Measurements from ENCODE around the gene GIGYF1. TPM values are rescaled to one million over a fixed set of nuclear protein-coding genes. Genes with fewer than 3 reads are reported as not detected.

The GIGYF1 gene
- total and polyA plus RNA-seq, 7 donors = 3.5 to 47.1 (median 26.5) TPM

DNA sequence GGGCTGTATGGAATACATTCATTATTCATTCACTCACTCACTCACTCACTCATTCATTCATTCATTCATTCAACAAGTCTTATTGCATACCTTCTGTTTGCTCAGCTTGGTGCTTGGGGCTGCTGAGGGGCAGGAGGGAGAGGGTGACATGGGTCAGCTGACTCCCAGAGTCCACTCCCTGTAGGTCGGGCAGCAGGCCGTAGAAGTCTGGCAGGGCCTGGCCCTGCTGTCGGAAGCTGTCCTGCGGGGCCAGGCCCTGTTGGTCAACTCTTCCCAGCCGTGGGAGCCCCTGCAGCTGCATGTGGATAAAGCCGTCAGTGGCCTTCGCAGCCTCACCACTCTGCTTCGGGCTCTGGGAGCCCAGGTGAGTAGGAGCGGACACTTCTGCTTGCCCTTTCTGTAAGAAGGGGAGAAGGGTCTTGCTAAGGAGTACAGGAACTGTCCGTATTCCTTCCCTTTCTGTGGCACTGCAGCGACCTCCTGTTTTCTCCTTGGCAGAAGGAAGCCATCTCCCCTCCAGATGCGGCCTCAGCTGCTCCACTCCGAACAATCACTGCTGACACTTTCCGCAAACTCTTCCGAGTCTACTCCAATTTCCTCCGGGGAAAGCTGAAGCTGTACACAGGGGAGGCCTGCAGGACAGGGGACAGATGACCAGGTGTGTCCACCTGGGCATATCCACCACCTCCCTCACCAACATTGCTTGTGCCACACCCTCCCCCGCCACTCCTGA is 28.6 kb upstream of the GIGYF1 start:
- 85 to 87% methylated on average over 17 of the region's 17 CpGs for WGBS, 2 donors

DNA sequence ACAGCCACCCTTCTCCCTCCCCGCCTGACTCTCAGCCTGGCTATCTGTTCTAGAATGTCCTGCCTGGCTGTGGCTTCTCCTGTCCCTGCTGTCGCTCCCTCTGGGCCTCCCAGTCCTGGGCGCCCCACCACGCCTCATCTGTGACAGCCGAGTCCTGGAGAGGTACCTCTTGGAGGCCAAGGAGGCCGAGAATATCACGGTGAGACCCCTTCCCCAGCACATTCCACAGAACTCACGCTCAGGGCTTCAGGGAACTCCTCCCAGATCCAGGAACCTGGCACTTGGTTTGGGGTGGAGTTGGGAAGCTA is 27.4 kb upstream of the GIGYF1 start:
- H3K27me3 ChIP-seq = peaks cover 26 to 58% (median 27%) of the 10 kb centered on the region in 3 donors
- H3K27ac ChIP-seq = no peak overlapping the region
- DNase-seq = no peak
- peaks cover 0 to 17% (median 11%) of the 10 kb centered on the region in 4 donors for H3K4me1 ChIP-seq
- H3K36me3 ChIP-seq = no peaks in the 10 kb centered on the region
- H3K4me3 ChIP-seq = no peak overlapping the region
- 74 to 86% methylated on average over 8 of the region's 8 CpGs for WGBS, 2 donors
- intact Hi-C loops (cut with DNase I) = no loop called here
- no peak for TF ChIP-seq EP300 (IDR thresholded peaks at IDR 0.05)
- no peak for TF ChIP-seq POLR2A (IDR thresholded peaks at IDR 0.05)
- TF ChIP-seq, protein P1, sequence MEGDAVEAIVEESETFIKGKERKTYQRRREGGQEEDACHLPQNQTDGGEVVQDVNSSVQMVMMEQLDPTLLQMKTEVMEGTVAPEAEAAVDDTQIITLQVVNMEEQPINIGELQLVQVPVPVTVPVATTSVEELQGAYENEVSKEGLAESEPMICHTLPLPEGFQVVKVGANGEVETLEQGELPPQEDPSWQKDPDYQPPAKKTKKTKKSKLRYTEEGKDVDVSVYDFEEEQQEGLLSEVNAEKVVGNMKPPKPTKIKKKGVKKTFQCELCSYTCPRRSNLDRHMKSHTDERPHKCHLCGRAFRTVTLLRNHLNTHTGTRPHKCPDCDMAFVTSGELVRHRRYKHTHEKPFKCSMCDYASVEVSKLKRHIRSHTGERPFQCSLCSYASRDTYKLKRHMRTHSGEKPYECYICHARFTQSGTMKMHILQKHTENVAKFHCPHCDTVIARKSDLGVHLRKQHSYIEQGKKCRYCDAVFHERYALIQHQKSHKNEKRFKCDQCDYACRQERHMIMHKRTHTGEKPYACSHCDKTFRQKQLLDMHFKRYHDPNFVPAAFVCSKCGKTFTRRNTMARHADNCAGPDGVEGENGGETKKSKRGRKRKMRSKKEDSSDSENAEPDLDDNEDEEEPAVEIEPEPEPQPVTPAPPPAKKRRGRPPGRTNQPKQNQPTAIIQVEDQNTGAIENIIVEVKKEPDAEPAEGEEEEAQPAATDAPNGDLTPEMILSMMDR (IDR thresholded peaks at IDR 0.05) = no peak
- TF ChIP-seq POLR2AphosphoS5 (IDR thresholded peaks at IDR 0.05) = no peak
- H3K9me3 ChIP-seq = no peaks in the 10 kb centered on the region

More for the DNA sequence above, 28.6 kb upstream of the GIGYF1 start:
- Histone ChIP-seq H3K4me1 (peaks cover 0 to 22% (median 11%) of the 10 kb centered on the region in 4 donors), H3K4me3 (no peak overlapping the region), H3K27me3 (peaks cover 26 to 58% (median 27%) of the 10 kb centered on the region in 3 donors), H3K36me3 (no peaks in the 10 kb centered on the region), H3K9me3 (no peaks in the 10 kb centered on the region), H3K27ac (no peak overlapping the region)
- no peak for DNase-seq
- intact Hi-C loops (cut with DNase I) = loop anchor here (1.0 kb wide), 1 partner anchor 18 kb away; no protein-coding TSS in a partner anchor
- TF ChIP-seq, protein P1 (IDR thresholded peaks at IDR 0.05) = no peak
- TF ChIP-seq POLR2A (IDR thresholded peaks at IDR 0.05) = no peak
- no peak for TF ChIP-seq POLR2AphosphoS5 (IDR thresholded peaks at IDR 0.05)

DNA sequence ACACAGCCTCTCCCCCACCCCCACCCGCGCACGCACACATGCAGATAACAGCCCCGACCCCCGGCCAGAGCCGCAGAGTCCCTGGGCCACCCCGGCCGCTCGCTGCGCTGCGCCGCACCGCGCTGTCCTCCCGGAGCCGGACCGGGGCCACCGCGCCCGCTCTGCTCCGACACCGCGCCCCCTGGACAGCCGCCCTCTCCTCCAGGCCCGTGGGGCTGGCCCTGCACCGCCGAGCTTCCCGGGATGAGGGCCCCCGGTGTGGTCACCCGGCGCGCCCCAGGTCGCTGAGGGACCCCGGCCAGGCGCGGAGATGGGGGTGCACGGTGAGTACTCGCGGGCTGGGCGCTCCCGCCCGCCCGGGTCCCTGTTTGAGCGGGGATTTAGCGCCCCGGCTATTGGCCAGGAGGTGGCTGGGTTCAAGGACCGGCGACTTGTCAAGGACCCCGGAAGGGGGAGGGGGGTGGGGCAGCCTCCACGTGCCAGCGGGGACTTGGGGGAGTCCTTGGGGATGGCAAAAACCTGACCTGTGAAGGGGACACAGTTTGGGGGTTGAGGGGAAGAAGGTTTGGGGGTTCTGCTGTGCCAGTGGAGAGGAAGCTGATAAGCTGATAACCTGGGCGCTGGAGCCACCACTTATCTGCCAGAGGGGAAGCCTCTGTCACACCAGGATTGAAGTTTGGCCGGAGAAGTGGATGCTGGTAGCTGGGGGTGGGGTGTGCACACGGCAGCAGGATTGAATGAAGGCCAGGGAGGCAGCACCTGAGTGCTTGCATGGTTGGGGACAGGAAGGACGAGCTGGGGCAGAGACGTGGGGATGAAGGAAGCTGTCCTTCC is 26.8 kb upstream of the GIGYF1 start:
- DNase-seq = no peak
- intact Hi-C loops (cut with DNase I) = no loop called here
- H3K27ac ChIP-seq = no peak overlapping the region
- TF ChIP-seq, protein P1 (IDR thresholded peaks at IDR 0.05) = no peak
- H3K9me3 ChIP-seq = no peaks in the 10 kb centered on the region
- H3K4me3 ChIP-seq = peak overlapping the region in 2 of 4 donors; percentile 5
- peaks cover 0 to 17% (median 11%) of the 10 kb centered on the region in 4 donors for H3K4me1 ChIP-seq
- WGBS, 2 donors = 4 to 6% methylated on average over 56 of the region's 56 CpGs
- no peaks in the 10 kb centered on the region for H3K36me3 ChIP-seq
- H3K27me3 ChIP-seq = peaks cover 26 to 58% (median 27%) of the 10 kb centered on the region in 3 donors

DNA sequence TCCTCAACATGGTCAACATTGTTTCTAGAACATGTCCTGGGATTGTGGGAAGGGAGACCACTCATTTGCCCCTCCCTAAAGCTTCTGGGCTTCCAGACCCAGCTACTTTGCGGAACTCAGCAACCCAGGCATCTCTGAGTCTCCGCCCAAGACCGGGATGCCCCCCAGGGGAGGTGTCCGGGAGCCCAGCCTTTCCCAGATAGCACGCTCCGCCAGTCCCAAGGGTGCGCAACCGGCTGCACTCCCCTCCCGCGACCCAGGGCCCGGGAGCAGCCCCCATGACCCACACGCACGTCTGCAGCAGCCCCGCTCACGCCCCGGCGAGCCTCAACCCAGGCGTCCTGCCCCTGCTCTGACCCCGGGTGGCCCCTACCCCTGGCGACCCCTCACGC is 26.2 kb upstream of the GIGYF1 start, which contains the start of gene EPO:
EPO (plus strand) TSS at position 190 of the 392 bp plus-strand sequence. CDS start 513 bp downstream, outside the sequence.
- H3K36me3 ChIP-seq = no peaks in the 10 kb centered on the region
- intact Hi-C loops (cut with DNase I) = no loop called here
- no peak for DNase-seq
- no peak within 1 kb of the TSS for H3K27ac ChIP-seq
- peaks cover 26 to 58% (median 27%) of the 10 kb centered on the region in 3 donors for H3K27me3 ChIP-seq
- TF ChIP-seq POLR2A (IDR thresholded peaks at IDR 0.05) = no peak
- TF ChIP-seq, protein P1 (IDR thresholded peaks at IDR 0.05) = no peak
- no peak for TF ChIP-seq EP300 (IDR thresholded peaks at IDR 0.05)
- no peak for TF ChIP-seq POLR2AphosphoS5 (IDR thresholded peaks at IDR 0.05)
- 3 to 4% methylated on average over 21 of the region's 21 CpGs for WGBS, 2 donors
- H3K4me1 ChIP-seq = peaks cover 0 to 12% (median 8%) of the 10 kb centered on the region in 4 donors
- H3K4me3 ChIP-seq = peak within 1 kb of the TSS in 2 of 4 donors; percentile 5
- no peaks in the 10 kb centered on the region for H3K9me3 ChIP-seq
